ENCODE data around the gene IPPK. TPM values are rescaled to one million over a fixed set of nuclear protein-coding genes. Genes with fewer than 3 reads are reported as not detected.

Gene IPPK
- total RNA-seq, 1 donor from 2014 or later: 10.1 TPM

- DNase-seq (ENCODE audit: low spot score): no peak
These were observed 26.7 kb upstream of the IPPK start for GRCh38 chr9:92696619-92697018.

- no peak for DNase-seq (ENCODE audit: low spot score)
These were observed 17.0 kb upstream of the IPPK start for GRCh38 chr9:92686954-92687353.

- DNase-seq (ENCODE audit: low spot score): peak; percentile 24
These were observed 15.1 kb upstream of the IPPK start for GRCh38 chr9:92685022-92685421.

- peak; percentile 60 for DNase-seq (ENCODE audit: low spot score)
These were observed 12.3 kb upstream of the IPPK start for GRCh38 chr9:92682269-92682668.

- DNase-seq (ENCODE audit: low spot score): peak; percentile 76
These were observed 10.5 kb upstream of the IPPK start for GRCh38 chr9:92680166-92681119.

- DNase-seq (ENCODE audit: low spot score): no peak
These were observed 9.7 kb upstream of the IPPK start for GRCh38 chr9:92679413-92680165.

GRCh38 chr9:92671323-92671722 lies 1.4 kb upstream of the IPPK start:
- peak; percentile 76 for DNase-seq (ENCODE audit: low spot score)

GRCh38 chr9:92669527-92669889 lies 423 bp downstream of the IPPK start:
- DNase-seq (ENCODE audit: low spot score): peak; percentile 89

GRCh38 chr9:92668746-92669526 lies 995 bp downstream of the IPPK start:
- DNase-seq (ENCODE audit: low spot score): peak; percentile 89

GRCh38 chr9:92666912-92667532 lies 2.9 kb downstream of the IPPK start:
- peak; percentile 67 for DNase-seq (ENCODE audit: low spot score)

- peak; percentile 84 for DNase-seq (ENCODE audit: low spot score)
These were observed 3.7 kb downstream of the IPPK start for GRCh38 chr9:92666236-92666635.

- DNase-seq (ENCODE audit: low spot score): no peak
These were observed 4.1 kb downstream of the IPPK start for GRCh38 chr9:92665836-92666235.

GRCh38 chr9:92664394-92665152 lies 5.4 kb downstream of the IPPK start:
- peak; percentile 14 for DNase-seq (ENCODE audit: low spot score)

- no peak for DNase-seq (ENCODE audit: low spot score)
These were observed 6.0 kb downstream of the IPPK start for GRCh38 chr9:92663951-92664350.

GRCh38 chr9:92663126-92663525 lies 6.8 kb downstream of the IPPK start:
- DNase-seq (ENCODE audit: low spot score): no peak

- no peak for DNase-seq (ENCODE audit: low spot score)
These were observed 8.2 kb downstream of the IPPK start for GRCh38 chr9:92661743-92662142.

- no peak for DNase-seq (ENCODE audit: low spot score)
These were observed 8.8 kb downstream of the IPPK start for GRCh38 chr9:92661127-92661526.

GRCh38 chr9:92660266-92660665 lies 9.7 kb downstream of the IPPK start:
- DNase-seq (ENCODE audit: low spot score): no peak

GRCh38 chr9:92659601-92660000 lies 10.3 kb downstream of the IPPK start:
- no peak for DNase-seq (ENCODE audit: low spot score)

GRCh38 chr9:92658611-92659010 lies 11.3 kb downstream of the IPPK start:
- no peak for DNase-seq (ENCODE audit: low spot score)

All from mesenteric fat pad (tissue), 1 donor.